ENCODE results near the gene NR2C2. TPM values are rescaled to one million over a fixed set of nuclear protein-coding genes. Genes with fewer than 3 reads are reported as not detected.

NR2C2 gene
- total RNA-seq, 1 donor, result 26.3 TPM

GRCh38 chr3:15015456-15015855 is 68.1 kb downstream of the NR2C2 start:
- no peak for DNase-seq (ENCODE audit: low read depth)
- TF ChIP-seq CTCF (IDR thresholded peaks at IDR 0.05; ENCODE audit: insufficient read depth, low read depth, low read length), result no peak

GRCh38 chr3:15017191-15017590 is 69.8 kb downstream of the NR2C2 start:
- DNase-seq (ENCODE audit: low read depth), result no peak
- TF ChIP-seq CTCF (IDR thresholded peaks at IDR 0.05; ENCODE audit: insufficient read depth, low read depth, low read length), result no peak
- H3K4me3 ChIP-seq (ENCODE audit: low read depth, low read length), result no peak overlapping the region

More at GRCh38 chr3:15015456-15015855, 68.1 kb downstream of the NR2C2 start:
- H3K4me3 ChIP-seq (ENCODE audit: low read depth, low read length), result no peak overlapping the region

GRCh38 chr3:15023249-15023648 is 75.9 kb downstream of the NR2C2 start:
- DNase-seq (ENCODE audit: low read depth), result no peak
- TF ChIP-seq CTCF (IDR thresholded peaks at IDR 0.05; ENCODE audit: insufficient read depth, low read depth, low read length), result no peak
- H3K4me3 ChIP-seq (ENCODE audit: low read depth, low read length), result no peak overlapping the region

GRCh38 chr3:15023719-15024118 is 76.3 kb downstream of the NR2C2 start:
- H3K4me3 ChIP-seq (ENCODE audit: low read depth, low read length), result no peak overlapping the region
- no peak for DNase-seq (ENCODE audit: low read depth)
- TF ChIP-seq CTCF (IDR thresholded peaks at IDR 0.05; ENCODE audit: insufficient read depth, low read depth, low read length), result no peak

- DNase-seq (ENCODE audit: low read depth), result no peak
- no peak for TF ChIP-seq CTCF (IDR thresholded peaks at IDR 0.05; ENCODE audit: insufficient read depth, low read depth, low read length)
- H3K4me3 ChIP-seq (ENCODE audit: low read depth, low read length), result no peak overlapping the region
Measured at GRCh38 chr3:15029625-15030024, 82.2 kb downstream of the NR2C2 start.

- DNase-seq (ENCODE audit: low read depth), result no peak
- no peak overlapping the region for H3K4me3 ChIP-seq (ENCODE audit: low read depth, low read length)
- no peak for TF ChIP-seq CTCF (IDR thresholded peaks at IDR 0.05; ENCODE audit: insufficient read depth, low read depth, low read length)
Measured at GRCh38 chr3:15032650-15033049, 85.3 kb downstream of the NR2C2 start.

- no peak for TF ChIP-seq CTCF (IDR thresholded peaks at IDR 0.05; ENCODE audit: insufficient read depth, low read depth, low read length)
Measured at GRCh38 chr3:15033103-15033502, 85.7 kb downstream of the NR2C2 start.

More at GRCh38 chr3:15033103-15033502, 85.7 kb downstream of the NR2C2 start:
- no peak overlapping the region for H3K4me3 ChIP-seq (ENCODE audit: low read depth, low read length)
- no peak for DNase-seq (ENCODE audit: low read depth)

Measured in fibroblast of villous mesenchyme (primary cell).